Stimulated activated naive CD4-positive, alpha-beta T cell (primary cell): ENCODE measurements around the gene SOWAHA.

ENCODE experiments used
- DNase-seq, 6 experiments: peaks; one replicate each; lab custom pipeline; 2025; lab: John Stamatoyannopoulos, UW

SOWAHA gene

GRCh38 chr5:132812781-132813598 is at the start of gene SOWAHA:
Gene SOWAHA, plus strand, starts transcription at chr5:132813302. Its CDS starts 320 bp downstream, at chr5:132813622.
- DNase-seq: peak in 3 of 6 experiments; percentile 17 to 40 (median 21)

- DNase-seq: no peak
Observed at GRCh38 chr5:132764051-132764450, 49.1 kb upstream of the SOWAHA start.

- DNase-seq: no peak
Observed at GRCh38 chr5:132764671-132765238, 48.3 kb upstream of the SOWAHA start.

- DNase-seq: no peak
Observed at GRCh38 chr5:132765311-132766019, 47.6 kb upstream of the SOWAHA start.

GRCh38 chr5:132766020-132766805 is 46.9 kb upstream of the SOWAHA start:
- no peak for DNase-seq

- DNase-seq: no peak
Observed at GRCh38 chr5:132766806-132767055, 46.4 kb upstream of the SOWAHA start.

- no peak for DNase-seq
Observed at GRCh38 chr5:132767150-132767549, 46.0 kb upstream of the SOWAHA start.

GRCh38 chr5:132768485-132768868 is 44.6 kb upstream of the SOWAHA start:
- no peak for DNase-seq

- DNase-seq: no peak
Observed at GRCh38 chr5:132770476-132771159, 42.5 kb upstream of the SOWAHA start.

GRCh38 chr5:132771503-132771998 is 41.6 kb upstream of the SOWAHA start:
- DNase-seq: no peak

- no peak for DNase-seq
Observed at GRCh38 chr5:132772291-132773070, 40.6 kb upstream of the SOWAHA start.

GRCh38 chr5:132773114-132773513 is 40.0 kb upstream of the SOWAHA start:
- DNase-seq: no peak

GRCh38 chr5:132773601-132774355 is 39.3 kb upstream of the SOWAHA start:
- no peak for DNase-seq

- DNase-seq: no peak
Observed at GRCh38 chr5:132774406-132774805, 38.7 kb upstream of the SOWAHA start.

- DNase-seq: no peak
Observed at GRCh38 chr5:132774896-132775295, 38.2 kb upstream of the SOWAHA start.

- no peak for DNase-seq
Observed at GRCh38 chr5:132775476-132775961, 37.6 kb upstream of the SOWAHA start.

- DNase-seq: peak in 1 of 6 experiments; percentile 13
Observed at GRCh38 chr5:132776131-132776937, 36.8 kb upstream of the SOWAHA start.

GRCh38 chr5:132776938-132777208 is 36.2 kb upstream of the SOWAHA start:
- DNase-seq: no peak
